ENCODE results near the gene THRSP.
"Not testable (repeated sequence)": the region's sequence is repeated elsewhere in the genome, so short reads cannot be mapped to it uniquely, and the experiment has no call there.

Gene THRSP
- 0 reads per million in 2 donors for total RNA-seq

DNA sequence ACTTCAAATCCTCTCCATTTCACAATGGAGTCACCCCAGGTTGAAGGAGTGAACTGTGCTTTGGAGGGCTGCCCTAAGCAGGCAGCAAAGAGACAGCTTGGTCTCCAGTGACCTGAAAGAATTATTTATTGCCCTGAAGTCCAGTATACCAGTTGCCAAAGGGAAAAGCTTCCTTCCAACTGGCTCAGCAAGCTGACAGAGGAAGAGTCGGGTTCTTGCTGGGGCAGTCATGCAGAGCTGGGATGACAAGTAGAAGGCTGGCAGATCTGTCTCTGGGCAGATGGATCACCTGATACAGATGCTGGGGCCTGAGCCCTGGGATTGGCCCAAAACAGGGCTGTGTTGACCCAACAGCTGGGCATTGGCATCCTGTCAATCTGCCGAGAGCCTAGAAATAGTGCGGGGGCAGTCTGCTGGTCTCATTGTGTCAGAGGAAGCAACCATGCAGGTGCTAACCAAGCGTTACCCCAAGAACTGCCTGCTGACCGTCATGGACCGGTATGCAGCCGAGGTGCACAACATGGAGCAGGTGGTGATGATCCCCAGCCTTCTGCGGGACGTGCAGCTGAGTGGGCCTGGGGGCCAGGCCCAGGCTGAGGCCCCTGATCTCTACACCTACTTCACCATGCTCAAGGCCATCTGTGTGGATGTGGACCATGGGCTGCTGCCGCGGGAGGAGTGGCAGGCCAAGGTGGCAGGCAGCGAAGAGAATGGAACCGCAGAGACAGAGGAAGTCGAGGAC lies at the start of gene THRSP:
THRSP (plus strand) TSS at position 422 of the 742 bp plus-strand sequence; CDS start at position 443, 21 bp downstream.
- no peak for DNase-seq

DNA sequence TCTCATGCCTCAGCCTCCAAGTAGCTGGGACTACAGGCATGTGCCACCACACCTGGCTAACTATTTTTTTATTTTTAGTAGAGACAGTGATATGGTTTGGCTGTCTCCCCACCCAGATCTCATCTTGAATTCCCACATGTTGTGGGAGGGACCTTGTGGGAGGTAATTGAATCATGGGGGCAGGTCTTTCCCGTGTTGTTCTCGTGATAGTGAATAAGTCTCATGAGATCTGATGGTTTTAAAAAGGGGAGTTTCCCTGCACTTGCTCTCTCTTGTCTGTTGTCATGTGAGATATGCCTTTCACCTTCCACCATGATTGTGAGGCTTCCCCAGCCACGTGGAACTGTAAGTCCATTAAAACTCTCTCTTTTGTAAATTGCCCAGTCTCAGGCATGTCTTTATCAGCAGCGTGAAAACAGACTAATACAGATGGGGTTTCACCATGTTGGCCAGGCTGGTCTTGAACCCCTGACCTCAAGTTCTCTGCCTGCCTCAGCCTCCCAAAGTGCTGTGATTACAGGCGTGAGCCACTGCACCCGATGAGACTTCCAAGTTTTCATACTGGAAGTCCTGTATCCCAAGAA lies 48.6 kb upstream of the THRSP start:
- DNase-seq: not testable (repeated sequence)

DNA sequence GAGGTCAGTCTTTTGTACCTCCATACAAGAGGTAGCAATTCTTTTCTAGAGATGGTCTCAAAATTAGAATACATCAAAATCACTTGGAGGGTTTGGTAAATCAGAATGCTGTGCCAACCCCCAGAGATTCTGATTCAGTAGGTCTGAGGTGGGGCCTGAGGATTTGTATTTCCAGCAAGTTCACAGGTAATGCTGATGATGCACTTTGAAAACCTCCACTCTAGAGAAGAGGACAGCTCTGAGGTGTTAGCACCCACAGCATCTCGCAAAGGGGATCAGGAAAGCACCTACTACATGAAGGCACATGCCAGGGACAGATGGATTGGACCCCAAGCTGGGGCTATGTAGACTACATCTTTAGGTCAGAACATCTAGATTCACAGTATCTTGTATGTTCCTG lies 47.8 kb upstream of the THRSP start:
- DNase-seq: no peak

DNA sequence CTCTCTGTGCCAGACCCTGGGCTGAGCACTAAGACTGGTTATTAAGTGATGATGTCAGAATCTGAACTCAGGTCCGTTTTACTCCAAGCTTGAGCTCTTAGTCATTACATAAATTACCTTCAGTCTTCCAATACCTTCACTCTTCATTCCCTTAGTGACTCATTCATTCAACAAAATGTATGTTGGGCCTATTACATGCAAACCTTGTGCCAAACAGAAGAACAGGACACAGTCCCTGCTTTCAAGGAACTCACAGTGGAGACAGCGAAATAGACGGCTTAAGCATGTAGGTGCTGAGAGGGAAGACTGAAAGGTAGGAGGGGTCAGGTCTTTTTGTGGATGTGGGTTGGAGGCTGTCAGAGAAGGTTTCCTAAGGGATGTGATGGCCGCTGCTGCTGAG lies 43.9 kb upstream of the THRSP start:
- DNase-seq: no peak

DNA sequence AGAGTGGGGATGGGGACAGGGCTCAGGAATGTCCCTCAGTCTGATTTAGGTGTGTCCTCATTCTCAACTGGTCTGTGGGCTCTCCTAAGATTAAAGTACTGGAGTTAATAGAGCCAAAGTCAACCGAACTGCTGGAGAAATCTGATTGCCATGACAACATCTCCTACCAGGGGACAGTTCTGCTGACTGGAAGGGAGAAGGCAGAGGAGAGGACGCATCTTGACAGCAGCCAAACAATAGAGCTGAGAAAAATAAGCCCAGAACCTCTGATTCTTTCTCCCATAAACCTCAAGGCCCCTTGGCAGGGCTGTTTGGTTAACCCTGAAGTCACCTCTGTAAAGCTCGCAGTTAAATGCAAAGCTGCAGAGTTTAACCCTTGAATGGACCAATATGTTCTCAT lies 43.4 kb upstream of the THRSP start:
- no peak for DNase-seq

- no peak for DNase-seq
Measured at GRCh38 chr11:78021611-78022010, 42.0 kb upstream of the THRSP start.

GRCh38 chr11:78022397-78023396 lies 41.0 kb upstream of the THRSP start, which contains the start of gene KCTD14:
TSS of gene KCTD14 (minus strand) at chr11:78023276. CDS start at chr11:78023249, 27 bp downstream.
- no peak for DNase-seq

DNA sequence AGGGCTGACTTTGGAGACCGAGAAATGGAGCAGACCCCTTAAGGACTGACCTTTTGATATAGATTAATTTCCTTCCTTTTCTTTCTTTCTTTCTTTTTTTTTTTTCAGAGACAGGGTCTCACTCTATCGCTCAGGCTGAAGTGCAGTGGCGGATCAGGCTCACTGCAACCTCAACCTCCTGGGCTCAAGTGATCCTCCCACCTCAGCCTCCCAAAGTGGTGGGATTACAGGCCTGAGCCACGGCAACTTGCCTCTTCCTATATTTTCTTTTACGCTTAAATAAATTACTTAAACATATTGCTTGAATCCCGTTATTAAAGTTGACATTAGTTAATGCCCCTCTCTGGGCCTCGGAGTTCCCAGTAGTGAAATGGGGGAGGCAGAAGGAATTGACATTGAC lies 40.2 kb upstream of the THRSP start:
- no peak for DNase-seq

DNA sequence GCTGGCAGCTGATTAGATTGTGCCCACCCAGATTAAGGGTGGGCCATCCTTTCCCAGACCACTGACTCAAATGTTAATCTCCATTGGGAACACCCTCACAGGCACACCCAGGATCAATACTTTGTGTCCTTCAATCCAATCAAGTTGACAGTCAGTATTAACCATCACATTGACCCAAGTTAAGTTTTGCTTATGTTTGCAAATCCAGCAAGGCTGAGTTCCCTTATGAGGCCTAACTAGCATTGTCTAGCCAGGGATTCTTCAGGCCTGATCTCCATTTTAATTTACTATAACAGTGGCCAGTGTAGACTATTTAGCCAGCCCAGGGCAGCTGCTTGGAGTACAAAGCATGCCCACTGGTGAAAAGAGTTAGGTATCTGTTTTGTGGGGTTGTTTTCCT lies 38.3 kb upstream of the THRSP start:
- DNase-seq: no peak

DNA sequence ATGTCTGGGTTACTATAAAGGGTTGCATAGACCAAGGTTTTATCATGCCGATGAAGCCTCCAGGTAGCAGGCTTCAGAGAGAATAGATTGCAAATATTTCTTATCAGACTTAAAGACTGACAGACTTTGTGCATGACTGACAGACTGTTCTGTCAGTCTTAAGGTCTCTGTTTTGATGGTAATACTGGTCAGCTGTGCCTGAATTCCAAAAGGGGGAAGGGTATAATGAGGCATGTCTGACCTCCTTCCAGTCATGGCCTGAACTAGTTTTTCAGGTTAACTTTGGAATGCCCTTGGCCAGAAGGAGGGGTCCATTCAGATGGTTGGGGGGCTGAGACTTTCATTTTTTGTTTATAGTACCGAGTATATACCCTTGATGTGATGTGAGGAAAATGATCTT lies 35.9 kb upstream of the THRSP start:
- no peak for DNase-seq

GRCh38 chr11:78028423-78028822 lies 35.2 kb upstream of the THRSP start:
- not testable (repeated sequence) for DNase-seq

- no peak for DNase-seq
Measured at GRCh38 chr11:78030429-78031325, 33.0 kb upstream of the THRSP start.

- no peak for DNase-seq
Measured at GRCh38 chr11:78031629-78032028, 32.0 kb upstream of the THRSP start.

DNA sequence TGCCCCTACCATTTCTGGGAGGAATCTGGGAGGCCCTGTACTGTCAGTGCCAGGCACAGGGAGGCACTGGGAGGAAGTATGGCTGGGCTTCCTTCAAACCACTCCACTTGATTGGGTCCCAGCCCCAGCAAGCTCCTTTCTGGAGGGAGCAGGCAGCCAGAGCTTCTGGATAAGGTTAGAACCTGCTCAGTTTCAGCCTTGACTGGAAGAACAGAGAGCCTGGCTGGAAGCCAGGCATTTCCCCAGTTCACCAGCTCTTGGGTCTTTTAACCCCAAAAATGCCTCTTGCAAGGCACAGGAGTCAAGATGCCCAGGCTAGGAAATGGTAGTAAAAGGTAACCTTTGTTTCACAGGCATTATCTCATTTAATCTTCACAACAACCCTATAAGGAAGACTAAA lies 31.6 kb upstream of the THRSP start:
- no peak for DNase-seq

DNA sequence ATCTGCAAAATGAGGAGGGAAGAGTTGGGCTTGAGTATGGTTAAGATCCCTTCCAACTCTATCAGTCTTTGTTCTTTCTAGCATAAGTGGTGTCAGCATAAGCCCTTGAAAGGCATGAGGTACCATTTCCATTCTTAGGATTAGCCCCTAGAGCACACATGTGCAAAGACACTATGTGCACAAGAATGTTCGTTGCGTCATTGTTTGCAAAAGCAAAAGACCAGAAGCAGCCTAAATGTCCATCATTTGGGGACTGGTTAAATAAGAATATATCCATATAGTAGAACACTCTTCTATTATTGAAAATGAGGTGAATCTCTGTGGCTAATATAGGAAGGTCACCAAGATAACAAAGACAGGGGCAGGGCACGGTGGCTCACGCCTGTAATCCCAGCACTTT lies 30.6 kb upstream of the THRSP start:
- no peak for DNase-seq

DNA sequence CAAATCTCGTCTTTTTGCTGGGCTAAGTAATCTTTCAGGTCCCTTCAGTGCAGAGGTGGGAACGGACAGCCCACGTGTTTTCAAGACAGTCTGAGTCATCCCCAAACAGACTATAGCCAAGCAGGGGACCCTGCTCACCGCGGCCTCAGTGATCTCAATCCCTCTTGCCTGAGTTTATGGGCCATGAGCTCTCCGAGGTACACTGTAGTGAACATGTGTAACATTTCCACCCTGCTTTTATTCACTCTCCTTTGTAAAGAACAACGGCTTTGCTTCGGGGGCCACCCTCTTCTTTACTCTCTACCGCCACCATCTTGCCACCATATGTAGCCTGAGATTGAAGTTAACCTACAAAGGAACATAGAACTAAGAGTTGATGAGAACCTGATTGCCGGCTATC lies 29.0 kb upstream of the THRSP start:
- no peak for DNase-seq

- no peak for DNase-seq
Measured at GRCh38 chr11:78036313-78036712, 27.3 kb upstream of the THRSP start.

DNA sequence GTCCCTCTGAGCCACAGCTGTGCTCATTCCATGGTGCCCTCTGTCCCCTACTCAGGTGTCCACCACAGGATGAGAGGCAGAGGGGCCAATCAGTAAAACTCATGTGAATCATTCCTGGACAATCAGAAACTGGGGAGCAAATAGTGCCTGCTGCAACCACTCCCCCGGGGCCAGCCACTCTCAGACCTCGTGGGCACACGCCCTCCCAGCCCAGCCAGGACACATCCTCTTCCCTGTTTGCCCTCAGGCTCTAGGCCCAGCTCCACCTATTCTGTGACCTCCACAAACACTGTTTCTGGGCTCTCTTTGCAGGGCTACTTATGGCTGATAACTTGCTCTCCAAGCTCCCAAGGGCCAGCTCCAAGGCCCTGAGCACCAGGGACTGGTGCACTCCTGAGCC lies 26.6 kb upstream of the THRSP start:
- no peak for DNase-seq

DNA sequence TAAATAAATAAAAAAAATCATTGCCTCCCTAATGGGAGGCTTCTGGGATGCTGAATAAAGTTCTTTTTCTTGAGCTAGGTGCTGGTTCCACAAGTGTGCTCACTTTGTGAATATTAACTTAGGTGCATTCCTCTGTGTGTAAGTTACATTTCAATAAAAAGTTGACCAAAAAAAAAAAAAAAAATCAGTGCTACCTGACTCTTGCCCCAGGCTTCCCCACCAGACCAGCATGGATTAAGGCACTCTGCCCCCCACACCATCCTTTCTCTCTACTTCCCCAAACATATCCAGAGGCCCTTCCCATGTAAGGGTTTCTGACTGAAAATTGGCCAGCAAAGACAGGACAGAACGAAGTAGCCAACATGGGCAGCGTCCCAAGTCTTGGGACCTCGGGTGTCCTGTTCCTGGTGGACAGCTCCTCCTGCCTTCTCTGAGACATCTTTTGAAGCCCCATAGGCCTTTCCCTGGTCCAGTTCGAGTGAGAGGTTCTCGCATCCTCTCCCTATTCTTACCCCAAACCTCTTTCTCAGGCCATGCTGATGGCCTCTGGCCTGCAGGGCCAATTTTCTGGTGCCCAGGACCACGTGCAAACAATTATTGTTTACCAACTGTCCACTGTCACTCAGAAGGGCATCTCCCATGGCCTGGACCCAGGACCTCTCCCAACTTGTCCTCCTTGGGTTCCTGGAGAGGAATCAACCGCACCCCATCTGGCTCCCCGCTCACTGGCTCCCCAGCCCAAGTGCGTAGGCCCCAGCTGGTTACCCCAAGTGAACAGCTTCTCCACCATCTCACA lies 25.6 kb upstream of the THRSP start:
- DNase-seq: no peak

GRCh38 chr11:78038697-78039313 lies 24.9 kb upstream of the THRSP start:
- no peak for DNase-seq

DNA sequence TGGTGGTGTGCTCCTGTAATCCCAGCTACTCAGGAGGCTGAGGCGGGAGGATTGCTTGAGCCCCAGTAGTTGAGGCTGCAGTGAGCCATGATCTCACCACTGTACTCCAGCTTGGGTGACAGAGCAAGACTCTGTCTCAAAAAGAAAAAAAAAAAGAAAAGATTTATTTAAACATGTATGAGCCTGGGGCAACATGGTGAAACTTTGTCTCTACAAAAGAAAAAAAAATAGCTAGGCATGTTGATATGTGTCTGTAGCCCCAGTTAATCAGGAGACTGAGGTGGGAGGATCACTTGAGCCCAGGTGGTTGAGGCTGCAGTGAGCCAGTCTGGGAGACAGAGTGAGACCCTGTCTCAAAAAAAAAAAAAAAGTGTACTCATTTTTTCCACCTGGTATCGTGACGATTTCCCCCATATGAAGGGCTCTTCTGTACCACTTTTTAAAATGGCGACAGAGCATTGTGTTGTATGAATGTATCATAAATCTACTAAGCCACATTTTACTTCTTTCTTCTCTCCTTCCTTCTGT lies 24.2 kb upstream of the THRSP start:
- DNase-seq: peak in 1 of 5 experiments; percentile 5
